Measurements from ENCODE around the gene PPFIA2.

Gene PPFIA2

DNA sequence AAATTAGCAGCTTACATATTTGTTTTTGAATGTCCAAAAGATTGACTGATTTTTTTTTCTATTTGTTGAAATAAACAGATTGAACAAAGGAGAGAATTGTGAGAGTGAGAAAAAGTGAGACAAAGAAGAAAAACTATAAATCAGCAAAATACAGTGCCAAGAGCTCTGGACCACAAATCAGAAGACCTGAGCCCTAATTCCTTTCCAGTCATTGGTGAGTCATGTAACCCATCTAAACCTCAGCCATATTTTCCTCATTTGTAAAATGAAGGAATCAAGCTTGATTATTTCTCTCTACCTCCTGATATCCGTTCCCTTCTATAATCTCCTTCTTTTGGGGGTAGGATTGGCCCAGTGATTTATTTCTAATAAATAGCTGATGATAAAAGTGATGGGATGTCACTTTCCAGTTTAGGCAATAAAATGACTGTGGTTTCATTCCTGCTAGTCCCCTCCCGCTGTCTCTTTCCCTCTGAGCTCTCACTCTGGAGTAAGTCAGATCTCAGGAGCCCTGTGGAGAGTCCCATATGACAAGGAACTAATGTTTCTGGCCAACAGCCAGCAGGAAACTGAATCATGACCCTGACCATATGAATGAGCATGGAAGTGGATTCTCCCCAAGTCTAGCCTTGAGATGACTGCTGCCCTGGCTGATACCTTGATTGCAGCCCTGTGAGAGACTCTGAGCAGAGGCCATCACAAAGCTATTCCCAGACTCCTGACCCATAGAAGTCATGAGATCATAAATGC, 462.4 kb downstream of the PPFIA2 start:
- TF ChIP-seq, protein P1, sequence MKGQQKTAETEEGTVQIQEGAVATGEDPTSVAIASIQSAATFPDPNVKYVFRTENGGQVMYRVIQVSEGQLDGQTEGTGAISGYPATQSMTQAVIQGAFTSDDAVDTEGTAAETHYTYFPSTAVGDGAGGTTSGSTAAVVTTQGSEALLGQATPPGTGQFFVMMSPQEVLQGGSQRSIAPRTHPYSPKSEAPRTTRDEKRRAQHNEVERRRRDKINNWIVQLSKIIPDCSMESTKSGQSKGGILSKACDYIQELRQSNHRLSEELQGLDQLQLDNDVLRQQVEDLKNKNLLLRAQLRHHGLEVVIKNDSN (IDR thresholded peaks at IDR 0.05) = no peak

DNA sequence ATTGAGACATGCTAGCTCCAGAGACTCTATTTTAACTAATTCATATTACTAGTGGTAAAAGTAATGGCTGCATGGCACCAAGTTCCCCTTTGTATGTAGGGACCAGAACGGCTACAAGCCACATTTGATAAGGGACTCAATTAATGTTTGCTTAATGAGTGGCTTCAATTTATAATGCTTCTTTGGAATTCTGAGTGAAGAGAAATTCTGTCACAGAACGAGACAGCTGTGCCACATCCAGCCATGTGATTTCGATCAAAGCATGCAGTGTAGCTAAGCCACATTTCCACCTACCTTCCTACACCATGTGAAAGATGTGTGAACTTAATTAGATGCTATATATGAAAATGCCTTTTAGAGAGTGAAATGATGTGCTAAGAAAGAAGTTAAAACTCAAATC, 463.9 kb downstream of the PPFIA2 start:
- no peak for TF ChIP-seq NFIC (IDR thresholded peaks at IDR 0.05)
- no peak for TF ChIP-seq EP300 (IDR thresholded peaks at IDR 0.05; ENCODE audit: borderline replicate concordance)
- no peak for TF ChIP-seq ZBTB7A (IDR thresholded peaks at IDR 0.05; ENCODE audit: low read depth)
- no peak for TF ChIP-seq TCF12 (IDR thresholded peaks at IDR 0.05; ENCODE audit: low read depth)
- TF ChIP-seq CEBPB (IDR thresholded peaks at IDR 0.05) = no peak
- TF ChIP-seq TAF1 (IDR thresholded peaks at IDR 0.05; ENCODE audit: low read depth) = no peak
- TF ChIP-seq, protein P2, sequence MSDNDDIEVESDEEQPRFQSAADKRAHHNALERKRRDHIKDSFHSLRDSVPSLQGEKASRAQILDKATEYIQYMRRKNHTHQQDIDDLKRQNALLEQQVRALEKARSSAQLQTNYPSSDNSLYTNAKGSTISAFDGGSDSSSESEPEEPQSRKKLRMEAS (IDR thresholded peaks at IDR 0.05) = no peak
- no peak for TF ChIP-seq RAD21 (IDR thresholded peaks at IDR 0.05; ENCODE audit: low read depth)
- TF ChIP-seq REST (IDR thresholded peaks at IDR 0.05; ENCODE audit: low read depth) = no peak
- no peak for TF ChIP-seq EGR1 (IDR thresholded peaks at IDR 0.05)
- no peak for TF ChIP-seq CREB1 (IDR thresholded peaks at IDR 0.05; ENCODE audit: low read depth)
- TF ChIP-seq FOXM1 (IDR thresholded peaks at IDR 0.05; ENCODE audit: borderline replicate concordance, low read depth) = no peak

- no peak for TF ChIP-seq EGR1 (IDR thresholded peaks at IDR 0.05)
- TF ChIP-seq ZBTB7A (IDR thresholded peaks at IDR 0.05; ENCODE audit: low read depth) = no peak
- TF ChIP-seq, protein P2 (IDR thresholded peaks at IDR 0.05) = no peak
- TF ChIP-seq FOXM1 (IDR thresholded peaks at IDR 0.05; ENCODE audit: borderline replicate concordance, low read depth) = no peak
- TF ChIP-seq TCF12 (IDR thresholded peaks at IDR 0.05; ENCODE audit: low read depth) = no peak
- TF ChIP-seq NFIC (IDR thresholded peaks at IDR 0.05) = no peak
- no peak for TF ChIP-seq TEAD4 (IDR thresholded peaks at IDR 0.05)
- TF ChIP-seq EP300 (IDR thresholded peaks at IDR 0.05; ENCODE audit: borderline replicate concordance) = no peak
- no peak for TF ChIP-seq RAD21 (IDR thresholded peaks at IDR 0.05; ENCODE audit: low read depth)
- no peak for TF ChIP-seq CEBPB (IDR thresholded peaks at IDR 0.05)
- no peak for TF ChIP-seq CREB1 (IDR thresholded peaks at IDR 0.05; ENCODE audit: low read depth)
- no peak for TF ChIP-seq TAF1 (IDR thresholded peaks at IDR 0.05; ENCODE audit: low read depth)
Measured at GRCh38 chr12:81294325-81295190, 464.6 kb downstream of the PPFIA2 start.

DNA sequence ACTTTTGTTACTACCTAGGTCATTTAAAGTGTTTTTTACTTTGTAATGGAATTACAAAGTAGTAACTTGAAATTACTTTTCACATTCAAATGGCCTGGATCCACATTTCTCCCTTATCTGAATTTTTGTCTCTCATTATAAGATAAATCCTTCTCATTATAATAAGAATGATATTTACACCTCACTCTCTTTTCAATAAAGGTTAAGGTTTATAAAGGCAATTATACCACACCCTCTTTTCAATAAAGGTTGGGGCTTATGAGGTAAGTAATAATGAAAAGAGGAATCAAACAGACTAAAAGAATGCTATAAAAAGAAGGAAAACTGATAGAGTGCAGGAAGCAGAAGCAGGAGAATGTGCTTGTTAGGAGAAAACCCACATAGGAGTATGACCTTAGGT, 470.5 kb downstream of the PPFIA2 start:
- TF ChIP-seq TEAD4 (IDR thresholded peaks at IDR 0.05) (no peak), TCF12 (IDR thresholded peaks at IDR 0.05; ENCODE audit: low read depth) (no peak), CREB1 (IDR thresholded peaks at IDR 0.05; ENCODE audit: low read depth) (no peak), FOXM1 (IDR thresholded peaks at IDR 0.05; ENCODE audit: borderline replicate concordance, low read depth) (no peak), EP300 (IDR thresholded peaks at IDR 0.05; ENCODE audit: borderline replicate concordance) (no peak), YY1 (IDR thresholded peaks at IDR 0.05; ENCODE audit: low read depth) (no peak)
- TF ChIP-seq, protein P1 (IDR thresholded peaks at IDR 0.05) = no peak
- TF ChIP-seq, protein P2 (IDR thresholded peaks at IDR 0.05) = no peak

DNA sequence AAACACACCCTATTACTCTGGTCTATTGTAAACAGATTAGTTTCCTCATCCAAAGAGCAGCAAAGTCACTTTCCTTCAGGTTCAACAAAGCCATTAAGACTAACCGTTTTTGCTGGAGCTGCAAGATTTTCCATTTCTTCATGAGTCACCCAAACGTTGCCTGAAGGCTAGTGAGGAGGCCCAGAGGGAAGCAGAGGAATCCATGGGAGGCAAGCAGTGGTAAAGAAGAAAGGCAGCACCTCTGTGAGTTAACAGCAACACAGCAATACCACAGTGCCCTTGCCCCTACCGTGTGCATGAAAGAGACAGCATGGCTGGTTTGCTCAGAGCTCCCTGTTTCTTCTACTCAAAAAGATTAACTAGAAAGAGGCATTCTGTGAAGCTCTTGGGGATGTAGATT, 475.0 kb downstream of the PPFIA2 start:
- TF ChIP-seq TAF1 (IDR thresholded peaks at IDR 0.05; ENCODE audit: low read depth) = no peak
- TF ChIP-seq FOXM1 (IDR thresholded peaks at IDR 0.05; ENCODE audit: borderline replicate concordance, low read depth) = no peak
- TF ChIP-seq, protein P2 (IDR thresholded peaks at IDR 0.05) = no peak
- no peak for TF ChIP-seq YY1 (IDR thresholded peaks at IDR 0.05; ENCODE audit: low read depth)
- no peak for TF ChIP-seq REST (IDR thresholded peaks at IDR 0.05; ENCODE audit: low read depth)
- no peak for TF ChIP-seq NFIC (IDR thresholded peaks at IDR 0.05)
- TF ChIP-seq RAD21 (IDR thresholded peaks at IDR 0.05; ENCODE audit: low read depth) = no peak
- TF ChIP-seq CEBPB (IDR thresholded peaks at IDR 0.05) = no peak
- TF ChIP-seq EGR1 (IDR thresholded peaks at IDR 0.05) = no peak
- no peak for TF ChIP-seq EP300 (IDR thresholded peaks at IDR 0.05; ENCODE audit: borderline replicate concordance)
- TF ChIP-seq CREB1 (IDR thresholded peaks at IDR 0.05; ENCODE audit: low read depth) = no peak
- no peak for TF ChIP-seq TEAD4 (IDR thresholded peaks at IDR 0.05)
- no peak for TF ChIP-seq TCF12 (IDR thresholded peaks at IDR 0.05; ENCODE audit: low read depth)
- TF ChIP-seq ZBTB7A (IDR thresholded peaks at IDR 0.05; ENCODE audit: low read depth) = no peak
- TF ChIP-seq, protein P1 (IDR thresholded peaks at IDR 0.05) = no peak
